ENCODE data around the gene TCF3.

- TF ChIP-seq YY1 (IDR thresholded peaks at IDR 0.05; ENCODE audit: insufficient read depth, insufficient read length): no peak
- no peak for TF ChIP-seq ZNF274 (IDR thresholded peaks at IDR 0.05; ENCODE audit: low read depth, low read length)
- no peak for TF ChIP-seq SUZ12 (IDR thresholded peaks at IDR 0.05; ENCODE audit: extremely low read depth, insufficient read depth, insufficient read length)
Measured at GRCh38 chr19:1685046-1685445, 32.6 kb upstream of the TCF3 start.
